H9 (cell line): ENCODE data around the gene TOMT. TPM values are rescaled to one million over a fixed set of nuclear protein-coding genes. Genes with fewer than 3 reads are reported as not detected.

Experiments used
- DNase-seq: peaks from one replicate; pipeline ENCODE4 v3.0.0-alpha.2; 2017
- H2AFZ ChIP-seq: one replicate; pipeline ENCODE4 v1.6.1; 2013; ENCODE audit warnings: mild to moderate bottlenecking, low read length, control low read depth, moderate library complexity
- H2AK5ac ChIP-seq: 2 replicates; pipeline ENCODE4 v1.6.1; 2013; ENCODE audit warnings: low read length, control low read depth, mixed read lengths; ENCODE audit not compliant: insufficient read length
- H2BK120ac ChIP-seq: one replicate; pipeline ENCODE4 v1.6.1; 2013; ENCODE audit warnings: low read depth, mild to moderate bottlenecking, low read length, control low read depth, inconsistent platforms; ENCODE audit not compliant: poor library complexity, severe bottlenecking
- H2BK12ac ChIP-seq: 2 replicates; pipeline ENCODE4 v1.6.1; 2013; ENCODE audit warnings: low read length, control low read depth, mixed read lengths, low read depth; ENCODE audit not compliant: insufficient read length
- H2BK15ac ChIP-seq: 2 replicates; pipeline ENCODE4 v1.6.1; 2013; ENCODE audit warnings: low read depth, low read length, control low read depth
- H2BK20ac ChIP-seq: one replicate; pipeline ENCODE4 v1.6.1; 2013; ENCODE audit warnings: low read depth, mild to moderate bottlenecking, low read length, control low read depth, inconsistent platforms; ENCODE audit not compliant: poor library complexity, severe bottlenecking
- H2BK5ac ChIP-seq: 2 replicates; pipeline ENCODE4 v1.6.1; 2013; ENCODE audit warnings: low read length, control low read depth, mixed read lengths; ENCODE audit not compliant: insufficient read length
- H3K14ac ChIP-seq: 2 replicates; pipeline ENCODE4 v1.6.1; 2013; ENCODE audit warnings: low read length, control low read depth; ENCODE audit not compliant: insufficient read depth
- H3K18ac ChIP-seq: 2 replicates; pipeline ENCODE4 v1.6.1; 2013; ENCODE audit warnings: low read depth, mild to moderate bottlenecking, mixed read lengths, low read length, control low read depth; ENCODE audit not compliant: insufficient read length
- H3K23ac ChIP-seq: 2 replicates; pipeline ENCODE4 v1.6.1; 2013; ENCODE audit warnings: low read length, control low read depth, mixed read lengths, low read depth; ENCODE audit not compliant: insufficient read length
- H3K23me2 ChIP-seq: 2 replicates; pipeline ENCODE4 v1.6.1; 2013; ENCODE audit warnings: low read depth, mild to moderate bottlenecking, mixed read lengths, low read length, control low read depth; ENCODE audit not compliant: insufficient read length, poor library complexity, severe bottlenecking
- H3K27ac ChIP-seq: 2 replicates; pipeline ENCODE4 v1.5.1; 2013; ENCODE audit warnings: low read length, control low read depth, mixed read lengths, low read depth; ENCODE audit not compliant: insufficient read length
- H3K27me3 ChIP-seq: 2 replicates; pipeline ENCODE4 v1.6.1; 2013; ENCODE audit warnings: low read length, control low read depth, inconsistent platforms; ENCODE audit not compliant: insufficient read depth
- H3K4ac ChIP-seq: 2 replicates; pipeline ENCODE4 v1.6.1; 2013; ENCODE audit warnings: low read depth, mild to moderate bottlenecking, control low read depth, inconsistent platforms, low read length, moderate library complexity
- H3K4me1 ChIP-seq: 2 replicates; pipeline ENCODE4 v1.6.1; 2013; ENCODE audit warnings: low read length, control low read depth, inconsistent platforms; ENCODE audit not compliant: insufficient read depth
- H3K4me2 ChIP-seq: 2 replicates; pipeline ENCODE4 v1.6.1; 2013; ENCODE audit warnings: low read length, control low read depth, mixed read lengths; ENCODE audit not compliant: insufficient read length, insufficient read depth
- H3K56ac ChIP-seq: 2 replicates; pipeline ENCODE4 v1.6.1; 2013; ENCODE audit warnings: low read depth, mild to moderate bottlenecking, mixed read lengths, low read length, control low read depth; ENCODE audit not compliant: insufficient read length
- H3K79me1 ChIP-seq: 2 replicates; pipeline ENCODE4 v1.6.1; 2013; ENCODE audit warnings: low read depth, mild to moderate bottlenecking, moderate library complexity, low read length, control low read depth, inconsistent platforms; ENCODE audit not compliant: insufficient read depth, poor library complexity, severe bottlenecking
- H3K79me2 ChIP-seq: 2 replicates; pipeline ENCODE4 v1.6.1; 2013; ENCODE audit warnings: low read length, control low read depth, inconsistent platforms; ENCODE audit not compliant: insufficient read depth
- H3K9ac ChIP-seq: 2 replicates; pipeline ENCODE4 v1.6.1; 2013; ENCODE audit warnings: low read length, control low read depth, mixed read lengths; ENCODE audit not compliant: insufficient read length; ENCODE audit errors: extremely low read depth
- H3K9me3 ChIP-seq: one replicate; pipeline ENCODE4 v1.6.1; 2013; ENCODE audit warnings: low read depth, low read length, inconsistent platforms; ENCODE audit not compliant: control insufficient read depth
- H3T11ph ChIP-seq: one replicate; pipeline ENCODE4 v1.6.1; 2013; ENCODE audit warnings: mild to moderate bottlenecking, low read length, control low read depth, inconsistent platforms
- H4K20me1 ChIP-seq: one replicate; pipeline ENCODE4 v1.6.1; 2013; ENCODE audit not compliant: control insufficient read depth, insufficient read length, insufficient read depth
- H4K5ac ChIP-seq: 2 replicates; pipeline ENCODE4 v1.6.1; 2013; ENCODE audit warnings: low read depth, mild to moderate bottlenecking, mixed read lengths, low read length, control low read depth; ENCODE audit not compliant: insufficient read length
- H4K8ac ChIP-seq: replicated peaks from 2 replicates; pipeline ENCODE4 v1.6.1; 2013; ENCODE audit warnings: low read length, control low read depth, mixed read lengths, low read depth; ENCODE audit not compliant: insufficient read length
- H4K91ac ChIP-seq: 2 replicates; pipeline ENCODE4 v1.6.1; 2013; ENCODE audit warnings: low read depth, mild to moderate bottlenecking, moderate library complexity, mixed read lengths, low read length, control low read depth; ENCODE audit not compliant: insufficient read length
- H3K27ac Mint-ChIP-seq, 3 experiments: 2 replicates in 2 of 3; 3 replicates in 1 of 3; pipeline ENCODE4 v1.8.0; 2020 to 2021; ENCODE audit warnings: mixed read lengths in 3 of 3, mild to moderate bottlenecking in 1 of 3, moderate library complexity in 1 of 3
- H3K27me3 Mint-ChIP-seq: 2 replicates; pipeline ENCODE4 v1.8.0; 2021; ENCODE audit warnings: low read depth, mild to moderate bottlenecking, moderate library complexity, mixed read lengths
- H3K36me3 Mint-ChIP-seq, 3 experiments: 2 replicates in 2 of 3; 3 replicates in 1 of 3; pipeline ENCODE4 v1.8.0; 2020 to 2021; ENCODE audit warnings: low read depth in 3 of 3, mixed read lengths in 3 of 3; ENCODE audit not compliant: insufficient read depth in 1 of 3
- H3K4me1 Mint-ChIP-seq, 2 experiments: 2 replicates each; pipeline ENCODE4 v1.8.0; 2020; ENCODE audit warnings: mixed read lengths in 2 of 2
- H3K4me3 Mint-ChIP-seq, 2 experiments: 2 replicates in 1 of 2; 3 replicates in 1 of 2; pipeline ENCODE4 v1.8.0; 2020 to 2021; ENCODE audit warnings: mild to moderate bottlenecking in 2 of 2, mixed read lengths in 2 of 2, moderate library complexity in 1 of 2
- H3K9me3 Mint-ChIP-seq, 2 experiments: 2 replicates in 1 of 2; 3 replicates in 1 of 2; pipeline ENCODE4 v1.8.0; 2020; ENCODE audit warnings: mild to moderate bottlenecking in 2 of 2, mixed read lengths in 2 of 2, moderate library complexity in 1 of 2
- CTCF ChIP-seq: fragments of 200-600 bp; sonication (generic); conservative IDR thresholded peaks from 3 replicates; pipeline ENCODE4 v1.8.0; 2021; ENCODE audit warnings: antibody characterized with exemption, mild to moderate bottlenecking
- WGBS: extraction: QIAGEN DNeasy Blood & Tissue Kit; methylation state at CpG from one replicate; pipeline ENCODE4 v1.1.7; 2013; ENCODE audit warnings: missing lambda C conversion rate, low lambda C conversion rate, mixed read lengths; ENCODE audit not compliant: insufficient read length; ENCODE audit errors: extremely low coverage; 5-methylcytosine and 5-hydroxymethylcytosine counted together
- total RNA-seq: library from RNA; stranded (reverse); gene quantifications from 2 replicates; pipeline ENCODE4 v1.2.1, GENCODE V29; 2021

The TOMT gene
- total RNA-seq, 1 experiment from 2014 or later, result not detected

DNA sequence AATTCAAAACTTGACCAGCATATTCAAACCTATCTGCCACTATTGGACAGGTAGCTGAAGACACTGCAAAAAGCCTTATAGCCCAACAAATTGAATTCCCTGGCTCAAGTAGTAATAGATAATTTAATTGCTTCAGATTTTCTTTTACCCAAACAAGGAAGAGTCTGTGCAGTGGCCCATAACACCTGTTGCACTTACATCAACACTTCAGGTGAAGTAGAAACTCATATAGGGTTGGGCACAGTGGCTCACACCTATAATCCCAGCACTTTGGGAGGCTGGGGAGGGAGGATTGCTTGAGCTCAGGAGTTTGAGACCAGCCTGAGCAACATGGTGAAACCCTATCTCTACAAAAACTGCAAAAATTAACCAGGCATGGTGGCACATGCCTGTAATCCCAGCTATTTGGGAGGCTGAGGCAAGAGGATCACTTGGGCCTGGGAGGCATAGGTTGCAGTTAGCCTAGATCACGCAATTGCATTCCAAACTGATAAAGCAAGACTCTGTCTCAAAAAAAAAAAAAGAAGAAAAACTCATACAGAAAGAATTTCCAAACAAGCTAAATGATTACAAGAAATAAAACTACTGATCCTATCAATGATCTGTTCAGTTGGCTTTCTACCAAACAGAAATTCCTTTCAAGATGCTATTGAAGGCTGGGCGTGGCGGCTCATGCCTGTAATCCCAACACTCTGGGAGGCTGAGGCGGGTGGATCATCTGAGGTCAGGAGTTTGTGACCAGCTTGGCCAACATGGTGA lies 39.3 kb downstream of the TOMT start:
- no peak overlapping the region for H3K18ac ChIP-seq
- no peak overlapping the region for H3K4me2 ChIP-seq
- no peak overlapping the region for H2AFZ ChIP-seq
- Mint-ChIP-seq H3K36me3 (no peaks in the 10 kb centered on the region), H3K4me3 (no peak overlapping the region), H3K27me3 (peaks cover 11% of the 10 kb centered on the region), H3K27ac (no peak overlapping the region), H3K9me3 (no peaks in the 10 kb centered on the region; a peak in 1 of 5 replicates), H3K4me1 (peaks cover 3 to 5% of the 10 kb centered on the region in 2 experiments; a peak in 3 of 4 replicates)
- no peak overlapping the region for H3K14ac ChIP-seq
- H4K5ac ChIP-seq, result no peak overlapping the region
- no peak overlapping the region for H3K9ac ChIP-seq
- H3K9me3 ChIP-seq, result no peaks in the 10 kb centered on the region
- H3T11ph ChIP-seq, result no peak overlapping the region
- H3K27ac ChIP-seq, result no peak overlapping the region
- H3K4me1 ChIP-seq, result no peaks in the 10 kb centered on the region; the same call in none of the 2 replicates
- H2BK15ac ChIP-seq, result no peak overlapping the region
- no peak for TF ChIP-seq CTCF
- H2BK20ac ChIP-seq, result no peak overlapping the region
- DNase-seq, result no peak
- H3K79me1 ChIP-seq, result no peaks in the 10 kb centered on the region
- no peak overlapping the region for H2BK120ac ChIP-seq
- WGBS, result no CpG with 5 or more reads among the region's 4 CpGs
- H3K23ac ChIP-seq, result no peak overlapping the region
- H2BK12ac ChIP-seq, result no peak overlapping the region
- H3K4ac ChIP-seq, result no peak overlapping the region
- H3K79me2 ChIP-seq, result no peaks in the 10 kb centered on the region
- no peaks in the 10 kb centered on the region for H4K20me1 ChIP-seq
- no peaks in the 10 kb centered on the region for H3K27me3 ChIP-seq
- no peak overlapping the region for H4K91ac ChIP-seq
- H3K23me2 ChIP-seq, result no peaks in the 10 kb centered on the region
- no peak overlapping the region for H2AK5ac ChIP-seq
- no peak overlapping the region for H3K56ac ChIP-seq
- no peak overlapping the region for H2BK5ac ChIP-seq
- no peak overlapping the region for H4K8ac ChIP-seq
